Common myeloid progenitor, CD34-positive (primary cell): ENCODE data around the gene LAIR2.

Experiments used
- CTCF ChIA-PET: fragments of 350-600 bp; sonication (Branson Sonifier 250); formaldehyde crosslinking; loops from one replicate; lab custom pipeline; 2021; ENCODE audit warnings: antibody characterized with exemption; lab: Charles Lee
- POLR2A ChIA-PET: fragments of 350-600 bp; sonication (Branson Sonifier 250); formaldehyde crosslinking; loops from one replicate; lab custom pipeline; 2021; ENCODE audit warnings: antibody characterized with exemption; lab: Charles Lee
- DNase-seq, 3 donors: peaks; one replicate each; pipeline versions ENCODE4 v3.0.0 to v3.0.0-alpha.2; 2013
- H3K27ac ChIP-seq, 2 experiments: 1 replicate in 1 of 2; 2 replicates in 1 of 2; pipeline ENCODE4 v1.7.0; 2013; ENCODE audit warnings: inconsistent platforms in 2 of 2, low read length in 2 of 2, mild to moderate bottlenecking in 2 of 2, low read depth in 1 of 2, moderate library complexity in 1 of 2; ENCODE audit not compliant: severe bottlenecking in 2 of 2, insufficient read depth in 1 of 2, poor library complexity in 1 of 2
- H3K27me3 ChIP-seq, 5 experiments: replicated peaks in 2 of 5; 1 replicate in 3 of 5; 2 replicates in 2 of 5; pipeline versions ENCODE4 v1.6.1 to v1.7.0; 2013; ENCODE audit warnings: low read length in 4 of 5, mild to moderate bottlenecking in 2 of 5, moderate library complexity in 2 of 5, inconsistent platforms in 1 of 5; ENCODE audit not compliant: insufficient read depth in 5 of 5, control insufficient read depth in 4 of 5
- H3K36me3 ChIP-seq, 4 experiments: 1 replicate in 2 of 4; 2 replicates in 2 of 4; pipeline versions ENCODE4 v1.6.1 to v1.7.0; 2013; ENCODE audit warnings: low read length in 3 of 4, control low read depth in 1 of 4, mild to moderate bottlenecking in 1 of 4; ENCODE audit not compliant: control insufficient read depth in 4 of 4, insufficient read depth in 4 of 4
- H3K4me1 ChIP-seq, 4 experiments: 1 replicate in 3 of 4; 2 replicates in 1 of 4; pipeline versions ENCODE4 v1.6.1 to v1.7.1; 2013; ENCODE audit warnings: low read length in 3 of 4, mild to moderate bottlenecking in 3 of 4, control low read depth in 1 of 4, inconsistent platforms in 1 of 4, moderate library complexity in 1 of 4; ENCODE audit not compliant: control insufficient read depth in 4 of 4, insufficient read depth in 4 of 4; ENCODE audit errors: control extremely low read depth in 1 of 4
- H3K4me3 ChIP-seq, 7 experiments: 1 replicate in 4 of 7; 2 replicates in 3 of 7; pipeline versions ENCODE4 v1.5.1 to v1.7.0; 2013; ENCODE audit warnings: mild to moderate bottlenecking in 7 of 7, low read length in 6 of 7, moderate library complexity in 6 of 7, inconsistent platforms in 2 of 7, low read depth in 2 of 7, control low read depth in 1 of 7; ENCODE audit not compliant: insufficient read depth in 4 of 7, control insufficient read depth in 1 of 7; ENCODE audit errors: extremely low read depth in 1 of 7
- H3K9me3 ChIP-seq, 5 experiments: 1 replicate in 4 of 5; 2 replicates in 1 of 5; pipeline versions ENCODE4 v1.6.1 to v1.7.1; 2013; ENCODE audit warnings: low read length in 4 of 5, mild to moderate bottlenecking in 2 of 5, inconsistent platforms in 1 of 5, low read depth in 1 of 5, moderate library complexity in 1 of 5; ENCODE audit not compliant: control insufficient read depth in 4 of 5, insufficient read depth in 2 of 5; ENCODE audit errors: control extremely low read depth in 1 of 5
- WGBS: methylation state at CpG from one replicate; pipeline ENCODE4 v1.1.5; 2013; ENCODE audit not compliant: insufficient coverage; 5-methylcytosine and 5-hydroxymethylcytosine counted together

Gene LAIR2

GRCh38 chr19:54532528-54532927 lies 29.9 kb downstream of the LAIR2 start:
- WGBS, result 80% methylated on average over 1 of the region's 4 CpGs
- Histone ChIP-seq H3K36me3 (no peaks in the 10 kb centered on the region), H3K27ac (no peak overlapping the region), H3K4me1 (peaks cover 0 to 11% (median 4%) of the 10 kb centered on the region in 4 experiments), H3K9me3 (no peaks in the 10 kb centered on the region), H3K4me3 (no peak overlapping the region), H3K27me3 (peaks cover 0 to 25% (median 8%) of the 10 kb centered on the region in 5 experiments)
- CTCF ChIA-PET, result no interaction called here
- POLR2A ChIA-PET, result no interaction called here
- DNase-seq, result peak in 1 of 3 donors; percentile 14

- H3K27ac ChIP-seq, result no peak overlapping the region
- peaks cover 0 to 25% (median 8%) of the 10 kb centered on the region in 5 experiments for H3K27me3 ChIP-seq
- no peak for DNase-seq
- POLR2A ChIA-PET, result no interaction called here
- no peaks in the 10 kb centered on the region for H3K9me3 ChIP-seq
- H3K4me3 ChIP-seq, result no peak overlapping the region
- no peaks in the 10 kb centered on the region for H3K36me3 ChIP-seq
- CTCF ChIA-PET, result no interaction called here
- H3K4me1 ChIP-seq, result peaks cover 0 to 11% (median 4%) of the 10 kb centered on the region in 4 experiments
- 90% methylated on average over 8 of the region's 8 CpGs for WGBS
Measured at GRCh38 chr19:54533476-54533875, 30.8 kb downstream of the LAIR2 start.

- 63% methylated on average over 4 of the region's 8 CpGs for WGBS
- H3K27ac ChIP-seq, result no peak overlapping the region
- peaks cover 0 to 11% (median 2%) of the 10 kb centered on the region in 4 experiments for H3K4me1 ChIP-seq
- CTCF ChIA-PET, result no interaction called here
- no peaks in the 10 kb centered on the region for H3K36me3 ChIP-seq
- no peak for DNase-seq
- no peaks in the 10 kb centered on the region for H3K9me3 ChIP-seq
- H3K4me3 ChIP-seq, result no peak overlapping the region
- peaks cover 0 to 25% (median 8%) of the 10 kb centered on the region in 5 experiments for H3K27me3 ChIP-seq
- POLR2A ChIA-PET, result no interaction called here
Measured at GRCh38 chr19:54534156-54534555, 31.5 kb downstream of the LAIR2 start.

- ChIA-PET POLR2A (no interaction called here), CTCF (no interaction called here)
- no peak overlapping the region for H3K4me3 ChIP-seq
- H3K9me3 ChIP-seq, result no peaks in the 10 kb centered on the region
- DNase-seq, result no peak
- peaks cover 0 to 25% (median 8%) of the 10 kb centered on the region in 5 experiments for H3K27me3 ChIP-seq
- no peak overlapping the region for H3K27ac ChIP-seq
- no peaks in the 10 kb centered on the region for H3K36me3 ChIP-seq
- H3K4me1 ChIP-seq, result peaks cover 0 to 11% (median 2%) of the 10 kb centered on the region in 4 experiments
- 88% methylated on average over 7 of the region's 9 CpGs for WGBS
Measured at GRCh38 chr19:54535601-54536000, 33.0 kb downstream of the LAIR2 start.

GRCh38 chr19:54536956-54537355 lies 34.3 kb downstream of the LAIR2 start:
- 97% methylated on average over 4 of the region's 9 CpGs for WGBS
- no peak for DNase-seq
- no peaks in the 10 kb centered on the region for H3K36me3 ChIP-seq
- H3K27me3 ChIP-seq, result peaks cover 0 to 18% (median 7%) of the 10 kb centered on the region in 5 experiments
- CTCF ChIA-PET, result no interaction called here
- no peaks in the 10 kb centered on the region for H3K9me3 ChIP-seq
- H3K27ac ChIP-seq, result no peak overlapping the region
- H3K4me3 ChIP-seq, result no peak overlapping the region
- peaks cover 0 to 11% (median 2%) of the 10 kb centered on the region in 4 experiments for H3K4me1 ChIP-seq
- POLR2A ChIA-PET, result no interaction called here

- 78% methylated on average over 2 of the region's 2 CpGs for WGBS
- Histone ChIP-seq H3K36me3 (no peaks in the 10 kb centered on the region), H3K9me3 (peaks cover 0 to 1% (median 0%) of the 10 kb centered on the region in 5 experiments), H3K27ac (no peak overlapping the region), H3K4me3 (no peak overlapping the region), H3K4me1 (no peaks in the 10 kb centered on the region), H3K27me3 (peaks cover 0 to 5% (median 0%) of the 10 kb centered on the region in 5 experiments)
- CTCF ChIA-PET, result interaction anchor here (0.9 kb wide), 1 partner anchor 17 kb away, joined by 3 read pairs; no protein-coding TSS in a partner anchor
- POLR2A ChIA-PET, result no interaction called here
- DNase-seq, result no peak
Measured at GRCh38 chr19:54541712-54542111, 39.1 kb downstream of the LAIR2 start.

GRCh38 chr19:54548806-54549205 lies 46.2 kb downstream of the LAIR2 start:
- WGBS, result 84% methylated on average over 13 of the region's 16 CpGs
- peaks cover 0 to 1% (median 0%) of the 10 kb centered on the region in 5 experiments for H3K9me3 ChIP-seq
- no peak overlapping the region for H3K4me3 ChIP-seq

More at GRCh38 chr19:54548806-54549205, 46.2 kb downstream of the LAIR2 start:
- Histone ChIP-seq H3K27ac (no peak overlapping the region), H3K36me3 (no peaks in the 10 kb centered on the region), H3K27me3 (no peaks in the 10 kb centered on the region), H3K4me1 (peaks cover 0 to 6% (median 2%) of the 10 kb centered on the region in 4 experiments)
- CTCF ChIA-PET, result no interaction called here
- DNase-seq, result no peak
- POLR2A ChIA-PET, result no interaction called here
